MV-4-11 (cell line): ENCODE measurements around the gene MCAM.

Experiments used
- DNase-seq: peaks from one replicate; lab custom pipeline; 2025; lab: John Stamatoyannopoulos, UW

The MCAM gene

DNA sequence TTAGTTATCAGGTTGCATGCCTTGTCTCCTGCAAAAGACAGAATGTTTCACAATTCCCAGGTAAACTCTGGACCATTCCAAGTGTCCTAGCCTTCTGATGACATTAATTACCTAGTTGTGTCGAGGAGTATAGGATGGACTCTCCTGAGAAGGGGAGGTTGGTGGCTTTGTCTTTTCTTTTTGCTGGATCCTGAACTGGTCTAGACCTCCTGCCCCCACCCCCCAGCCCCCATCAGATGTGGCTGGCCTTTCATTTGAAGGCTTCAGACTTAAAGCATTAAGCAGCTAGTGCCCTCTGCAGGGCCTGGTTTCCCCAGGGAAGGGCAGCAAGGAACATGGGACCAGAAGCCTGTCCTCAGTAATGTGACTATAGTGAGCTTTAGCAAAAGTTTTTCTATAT is 9.7 kb downstream of the MCAM start:
- DNase-seq: no peak

DNA sequence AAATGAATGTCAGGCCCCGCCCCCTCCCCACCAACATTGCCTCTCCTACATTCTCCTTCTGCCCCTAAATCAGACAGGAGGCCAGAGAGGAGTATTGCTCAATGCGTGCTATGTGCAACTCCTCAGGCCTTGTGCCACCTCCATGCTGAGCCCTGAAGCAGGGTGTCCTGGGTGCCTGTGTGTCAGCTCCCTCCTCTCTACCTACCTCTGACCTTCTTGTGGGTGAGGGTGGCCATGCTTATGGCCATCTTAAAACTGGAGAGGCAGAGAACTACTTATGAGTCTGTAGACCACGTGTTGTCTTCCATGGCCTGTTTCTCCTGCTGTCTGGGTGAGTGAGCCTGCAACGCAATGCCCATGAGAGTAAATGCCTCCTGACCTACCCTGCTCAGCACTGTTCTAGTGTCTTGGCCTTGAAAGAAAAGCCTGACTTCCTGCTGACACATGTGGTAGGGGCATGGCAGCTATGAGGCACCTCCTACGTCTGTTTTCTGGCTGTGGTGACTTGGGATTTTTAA is 10.5 kb downstream of the MCAM start:
- DNase-seq: peak; percentile 61

DNA sequence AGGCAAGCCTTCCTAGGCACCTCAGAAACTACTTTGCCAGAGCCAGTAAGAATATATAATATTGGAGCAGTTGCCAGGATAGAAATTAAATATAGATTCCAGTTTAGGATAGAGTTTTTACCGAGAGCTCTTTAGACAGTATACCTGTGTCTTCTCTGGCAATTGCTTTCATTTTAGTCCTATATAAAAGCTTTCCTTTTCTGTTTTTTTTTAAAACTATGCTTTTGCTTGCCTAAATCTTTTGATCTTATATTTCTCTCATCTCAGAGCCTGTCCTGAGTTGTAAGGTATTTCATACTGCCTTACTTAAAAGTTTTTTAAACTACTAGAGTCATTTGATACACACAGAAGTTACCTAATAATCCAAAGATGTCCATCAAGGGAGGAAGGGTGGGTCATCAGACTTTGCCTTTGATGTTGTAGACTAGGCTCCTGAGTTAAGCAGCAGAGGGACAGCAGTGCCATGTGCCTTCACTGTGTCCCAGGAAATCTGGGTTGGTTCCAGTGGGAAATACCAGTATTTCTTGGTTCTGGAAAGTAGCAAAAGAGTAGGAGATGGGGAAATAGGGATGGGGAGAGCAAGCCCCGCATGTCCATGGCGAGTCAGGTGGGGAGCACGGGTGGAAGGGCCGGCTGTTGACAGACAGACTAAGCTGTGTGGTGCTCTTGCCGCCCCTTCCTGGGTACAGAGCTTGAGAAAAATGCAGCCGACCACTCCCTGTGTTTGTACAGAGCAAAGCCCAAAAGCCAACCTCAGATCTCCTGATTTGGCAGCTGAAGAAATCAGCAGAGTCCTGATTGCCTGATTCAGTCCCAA is 11.2 kb downstream of the MCAM start:
- no peak for DNase-seq

DNA sequence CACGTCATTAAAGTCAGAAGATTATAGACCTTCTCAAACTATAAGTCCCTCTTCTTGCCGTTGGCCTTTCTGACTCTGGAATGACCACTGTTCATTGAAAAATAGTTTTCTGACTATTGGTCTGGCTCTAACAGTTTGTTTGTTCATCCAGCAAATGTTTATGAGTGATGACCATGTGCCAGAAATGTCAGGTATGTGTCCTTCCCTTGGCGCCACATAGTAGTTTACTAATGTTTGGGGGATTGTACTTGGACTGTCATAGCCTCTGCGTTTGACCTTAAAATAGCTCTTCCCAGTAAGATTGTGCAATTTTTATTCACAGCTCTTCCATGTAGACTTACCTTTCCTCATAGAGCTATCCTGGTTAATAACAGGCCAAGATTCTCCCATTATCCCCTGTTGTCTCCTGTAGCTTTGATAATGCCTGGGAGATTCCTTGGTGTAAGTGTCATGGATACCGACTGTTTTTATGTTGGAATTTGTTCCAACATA is 13.7 kb downstream of the MCAM start:
- no peak for DNase-seq

DNA sequence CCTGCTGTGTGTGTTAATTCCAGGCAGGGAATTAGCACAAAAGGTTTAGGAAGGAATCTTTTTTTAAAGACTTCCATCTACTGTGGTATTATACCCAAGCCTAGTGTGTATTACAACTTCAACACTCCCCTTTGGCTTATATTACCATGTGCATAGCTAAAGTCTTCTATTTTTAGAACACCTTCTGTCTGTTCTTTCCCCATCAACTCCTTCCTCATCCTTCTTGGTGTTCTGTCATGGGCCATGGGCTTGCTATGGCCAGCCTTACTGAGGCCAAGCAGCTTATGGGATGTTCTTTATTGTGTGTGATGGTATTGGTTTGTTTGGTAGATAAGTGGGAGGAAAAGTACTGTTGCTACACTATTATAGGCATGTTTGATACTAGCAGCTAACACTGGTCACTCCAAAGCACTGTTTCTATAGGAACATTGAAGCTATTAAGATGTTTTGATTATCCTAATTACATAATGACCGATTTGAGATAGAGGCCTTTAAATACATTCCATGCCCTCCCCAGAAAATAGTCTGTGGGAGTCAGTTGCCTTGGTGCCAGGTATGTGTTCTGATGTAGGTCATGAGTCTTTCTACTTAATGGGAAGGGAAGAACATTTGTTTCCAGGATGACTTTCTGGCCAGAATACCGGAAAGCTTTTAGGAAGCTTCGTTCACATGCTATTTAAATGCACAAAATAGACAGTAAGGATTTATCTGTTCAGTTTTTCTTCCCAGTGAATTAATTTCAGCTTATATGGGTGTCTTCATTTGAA is 16.5 kb downstream of the MCAM start:
- DNase-seq: no peak

DNA sequence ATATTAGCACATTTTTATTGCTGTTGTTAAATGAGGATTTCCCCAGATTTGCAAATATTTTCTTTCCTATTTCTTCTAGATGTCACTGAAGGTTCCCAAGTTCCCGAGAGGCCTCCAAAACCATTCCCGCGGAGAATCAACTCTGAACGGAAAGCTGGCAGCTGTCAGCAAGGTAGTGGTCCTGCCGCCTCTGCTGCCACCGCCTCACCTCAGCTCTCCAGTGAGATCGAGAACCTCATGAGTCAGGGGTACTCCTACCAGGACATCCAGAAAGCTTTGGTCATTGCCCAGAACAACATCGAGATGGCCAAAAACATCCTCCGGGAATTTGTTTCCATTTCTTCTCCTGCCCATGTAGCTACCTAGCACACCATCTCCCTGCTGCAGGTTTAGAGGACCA is 17.5 kb downstream of the MCAM start:
- DNase-seq: no peak

DNA sequence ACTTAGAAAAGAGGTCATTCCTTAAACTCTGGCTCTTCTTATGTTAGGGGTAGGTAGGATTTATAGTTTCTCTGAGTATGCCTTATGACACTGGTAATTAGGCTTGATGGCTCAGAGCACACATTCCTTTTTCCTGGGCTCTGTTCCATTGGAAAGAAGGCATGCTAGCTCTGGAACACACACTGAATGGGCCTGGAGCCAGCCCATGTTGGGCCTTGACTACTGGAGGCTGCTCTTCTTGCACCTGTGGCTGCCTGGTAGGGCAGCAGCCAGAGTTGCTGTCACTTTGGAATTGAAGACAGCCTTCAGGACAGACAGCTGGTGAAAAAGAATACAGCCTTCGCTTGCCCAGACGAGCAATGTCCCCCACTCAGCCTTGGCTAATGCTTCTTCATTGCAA is 18.2 kb downstream of the MCAM start:
- no peak for DNase-seq

DNA sequence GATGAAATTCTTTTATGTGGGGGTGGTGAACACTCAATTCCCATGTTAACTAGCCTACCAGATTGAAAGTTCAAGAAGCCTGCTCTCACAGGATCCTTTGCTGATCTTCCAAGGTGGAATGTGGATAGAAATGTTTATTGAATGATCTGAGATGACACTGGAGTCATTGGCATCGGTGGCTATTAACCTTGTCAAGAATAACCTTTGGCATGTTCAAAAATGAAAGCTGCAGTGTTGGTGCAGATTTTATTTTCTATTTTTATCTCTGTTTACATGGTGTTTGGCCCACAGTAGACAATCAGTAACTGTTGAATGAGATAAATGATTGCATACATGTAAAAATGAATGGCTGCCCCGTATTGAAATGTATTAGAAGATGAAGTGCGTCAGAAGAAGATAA is 19.0 kb downstream of the MCAM start:
- no peak for DNase-seq

DNA sequence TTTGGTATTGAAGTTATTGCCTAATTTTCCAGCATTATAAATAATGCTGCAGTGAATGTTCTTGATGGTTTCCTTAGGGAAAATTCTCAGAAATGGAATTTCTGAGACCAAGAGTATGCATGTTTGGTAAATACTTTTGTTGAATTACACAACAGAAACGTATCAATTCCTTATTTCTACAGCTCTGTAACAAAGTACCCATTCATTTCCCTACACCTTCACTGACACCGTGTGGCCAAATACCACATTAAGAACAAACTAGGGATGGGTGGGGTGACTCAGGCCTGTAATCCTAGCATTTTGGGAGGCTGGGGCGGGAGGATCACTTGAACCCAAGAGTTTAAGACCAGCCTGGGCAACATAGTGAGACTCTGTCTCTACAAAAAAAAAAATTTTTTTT is 21.8 kb downstream of the MCAM start:
- peak; percentile 27 for DNase-seq

DNA sequence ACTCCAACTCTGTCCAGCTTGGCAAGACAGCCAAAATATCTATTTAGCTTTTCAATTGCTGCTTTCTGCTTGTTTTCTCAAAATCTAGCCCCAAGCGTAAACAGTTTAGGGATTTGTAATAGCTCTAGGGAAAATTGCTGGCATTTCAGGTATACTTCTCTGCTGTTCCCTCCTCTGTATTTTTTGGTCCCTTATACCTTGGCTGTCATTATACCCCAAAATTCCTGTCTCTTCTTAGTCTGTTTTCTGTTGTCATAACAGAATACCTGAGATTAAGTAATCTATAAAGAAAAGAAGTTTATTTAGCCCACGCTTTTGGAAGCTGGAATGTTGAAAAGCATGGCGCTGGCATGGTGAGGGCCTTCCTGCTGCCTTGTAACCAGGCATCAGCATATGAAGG is 23.5 kb downstream of the MCAM start:
- DNase-seq: no peak

DNA sequence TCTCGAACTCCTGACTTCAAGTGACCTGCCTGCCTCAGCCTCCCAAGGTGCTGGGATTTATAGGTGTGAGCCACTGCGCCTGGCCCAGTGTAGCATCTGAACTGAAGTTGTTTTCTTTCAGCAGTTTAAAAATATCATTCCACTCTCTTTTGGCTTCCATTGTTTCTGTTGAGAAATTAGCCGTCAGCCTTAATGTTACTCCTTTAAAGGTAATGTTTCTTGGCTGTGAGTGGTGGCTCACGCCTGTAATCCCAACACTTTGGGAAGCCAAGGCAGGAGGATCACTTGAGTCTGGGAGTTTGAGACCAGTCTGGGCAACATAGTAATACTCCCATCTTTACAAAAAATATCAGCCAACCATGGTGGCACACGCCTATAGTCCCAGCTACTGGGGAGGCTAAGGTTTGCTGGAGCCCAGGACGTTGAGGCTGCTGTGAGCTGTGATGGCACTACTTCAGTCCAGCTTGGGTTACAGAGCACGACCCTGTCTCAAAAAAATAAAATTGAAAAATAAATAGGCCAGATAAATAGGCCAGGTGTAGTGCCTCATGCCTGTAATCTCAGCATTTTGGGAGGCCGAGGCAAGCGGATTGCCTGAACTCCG is 25.9 kb downstream of the MCAM start:
- no peak for DNase-seq

DNA sequence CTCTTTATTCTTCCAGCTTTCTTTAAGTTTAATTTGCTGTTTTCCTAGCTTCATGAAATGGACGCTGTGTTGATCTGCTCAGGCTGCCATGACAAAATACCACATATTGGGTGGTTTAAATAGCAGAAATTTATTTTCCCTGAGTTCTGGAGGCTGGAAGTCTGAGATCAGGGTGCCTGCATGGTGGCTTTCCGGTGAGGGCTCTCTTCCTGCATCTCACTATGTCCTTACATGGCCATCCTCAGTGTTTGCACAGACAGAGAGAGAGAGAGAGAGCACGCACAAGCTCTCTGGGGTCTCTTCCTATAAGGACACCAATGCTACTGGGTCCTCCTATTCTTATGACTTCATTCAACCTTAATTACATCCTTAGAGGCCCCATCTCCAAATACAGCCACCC is 28.7 kb downstream of the MCAM start:
- no peak for DNase-seq

DNA sequence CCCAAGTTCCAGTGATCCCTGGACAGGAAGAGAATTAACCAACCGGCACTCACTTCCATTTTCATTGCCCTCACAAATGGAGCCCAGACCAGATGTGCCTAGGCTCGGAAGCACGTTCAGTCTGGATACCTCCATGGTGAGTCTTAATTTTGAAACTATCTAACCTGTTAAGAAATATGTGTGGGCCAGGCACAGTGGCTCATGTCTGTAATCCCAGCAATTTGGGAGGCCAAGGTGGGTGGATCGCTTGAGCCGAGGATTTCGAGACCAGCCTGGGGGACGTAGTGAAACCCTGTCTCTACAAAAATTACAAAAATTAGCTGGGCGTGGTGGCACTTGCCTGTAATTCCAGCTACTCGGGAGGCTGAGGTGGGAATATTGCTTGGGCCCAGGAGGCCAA is 31.5 kb downstream of the MCAM start:
- DNase-seq: no peak

DNA sequence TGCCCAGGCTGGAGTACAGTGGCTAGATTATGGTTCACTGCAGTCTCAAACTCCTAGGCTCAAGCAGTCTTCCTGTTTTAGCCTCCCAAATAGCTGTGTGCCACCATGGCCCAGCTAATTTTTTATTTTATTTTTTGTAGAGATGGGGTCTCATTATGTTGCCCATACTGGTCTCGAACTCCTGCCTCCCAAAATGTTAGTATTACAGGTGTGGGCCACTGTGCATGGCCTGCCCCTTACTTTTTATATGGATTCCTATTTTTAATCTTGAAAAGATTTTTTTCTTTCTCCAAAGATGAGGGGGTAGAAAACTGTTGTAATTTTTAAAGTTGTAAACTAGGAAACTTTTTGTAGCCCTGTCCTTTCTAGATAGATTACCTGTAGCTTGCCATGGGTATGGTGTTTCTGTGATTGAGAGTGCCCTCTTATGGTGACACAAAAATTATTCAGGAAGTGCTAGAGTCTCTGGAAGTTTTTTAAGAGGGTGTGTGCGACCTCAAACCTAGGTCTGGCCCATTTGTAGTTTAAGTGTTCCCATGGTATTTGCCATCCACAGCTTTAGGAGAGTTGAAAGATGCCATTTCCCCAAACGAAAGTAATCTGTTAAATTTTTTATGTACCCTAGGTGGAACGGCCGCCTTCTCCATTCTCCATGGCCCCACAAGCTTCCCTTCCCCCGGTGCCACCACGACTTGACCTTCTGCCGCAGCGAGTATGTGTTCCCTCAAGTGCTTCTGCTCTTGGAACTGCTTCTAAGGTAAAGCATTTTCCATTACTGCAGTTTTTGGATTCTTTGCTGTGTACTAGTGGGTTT is 32.4 kb downstream of the MCAM start:
- peak; percentile 55 for DNase-seq

DNA sequence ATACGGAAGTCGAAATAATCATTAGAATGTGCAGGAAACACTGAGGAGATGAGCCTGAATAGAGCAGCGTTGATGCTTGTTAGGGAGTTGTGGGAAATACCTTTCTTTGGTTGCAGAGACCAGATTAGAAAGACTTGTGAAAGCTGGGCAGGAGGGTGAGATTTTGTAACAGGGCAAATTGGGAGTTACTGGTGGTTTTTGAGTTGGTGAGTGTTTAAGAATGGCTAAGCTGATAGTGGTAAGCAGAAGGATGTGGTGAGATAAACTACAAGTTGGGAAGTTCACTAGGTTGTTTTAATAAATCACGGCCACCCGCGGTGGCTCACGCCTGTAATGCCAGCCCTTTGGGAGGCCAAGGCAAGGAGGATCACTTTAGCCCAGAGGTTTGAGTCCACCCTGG is 34.4 kb downstream of the MCAM start:
- peak; percentile 80 for DNase-seq

DNA sequence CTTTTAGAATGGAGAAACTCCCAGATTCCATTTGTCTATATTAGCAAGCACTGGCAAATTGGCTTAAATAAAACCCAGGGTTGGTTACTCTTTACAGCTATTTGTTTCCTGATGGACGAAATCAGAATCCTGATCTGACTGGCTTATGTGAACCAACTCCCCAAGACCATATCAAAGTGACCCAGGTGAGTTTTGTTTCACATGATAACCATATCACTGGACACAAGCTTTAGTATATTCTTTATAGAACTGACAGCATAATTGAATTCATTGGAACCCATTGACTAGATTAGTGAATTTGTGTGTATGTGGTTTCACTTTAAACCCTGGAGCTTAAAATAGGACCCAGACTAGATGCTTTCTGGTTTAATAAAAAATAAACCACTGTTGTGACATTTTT is 39.3 kb downstream of the MCAM start:
- DNase-seq: no peak

DNA sequence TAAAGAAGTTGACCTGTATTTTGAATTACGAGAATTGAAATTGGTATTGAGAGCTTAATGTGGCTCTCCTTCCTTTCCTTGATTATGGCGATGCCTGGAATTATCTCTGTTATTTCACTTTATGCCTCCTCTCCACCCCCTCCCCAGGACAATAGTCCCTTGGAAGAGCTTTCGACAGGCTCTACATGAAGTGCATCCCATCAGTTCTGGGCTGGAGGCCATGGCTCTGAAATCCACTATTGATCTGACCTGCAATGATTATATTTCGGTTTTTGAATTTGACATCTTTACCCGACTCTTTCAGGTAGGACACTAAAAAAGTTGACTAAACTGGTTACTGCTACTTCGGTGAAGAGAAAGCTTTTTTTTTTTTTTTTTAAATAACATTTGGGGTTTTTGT is 43.2 kb downstream of the MCAM start:
- no peak for DNase-seq

DNA sequence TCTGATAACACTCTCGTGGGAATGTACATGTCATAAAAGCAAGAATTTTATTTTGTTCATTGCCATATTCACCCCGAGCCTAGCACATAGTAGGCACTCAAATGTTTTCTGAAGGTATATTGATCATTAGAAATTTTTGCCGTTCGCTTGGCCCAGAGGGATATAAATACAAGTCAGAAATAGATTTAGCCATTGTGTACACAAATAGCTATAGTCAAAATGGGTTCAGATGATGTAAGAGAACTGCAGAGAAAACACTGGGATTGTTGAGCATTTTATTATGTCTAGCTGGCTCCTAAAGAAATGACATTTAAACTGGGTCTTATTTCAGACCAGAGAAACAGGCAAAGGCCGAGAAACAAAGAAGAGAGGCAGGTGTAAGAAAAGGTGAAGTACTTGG is 49.3 kb downstream of the MCAM start:
- no peak for DNase-seq

DNA sequence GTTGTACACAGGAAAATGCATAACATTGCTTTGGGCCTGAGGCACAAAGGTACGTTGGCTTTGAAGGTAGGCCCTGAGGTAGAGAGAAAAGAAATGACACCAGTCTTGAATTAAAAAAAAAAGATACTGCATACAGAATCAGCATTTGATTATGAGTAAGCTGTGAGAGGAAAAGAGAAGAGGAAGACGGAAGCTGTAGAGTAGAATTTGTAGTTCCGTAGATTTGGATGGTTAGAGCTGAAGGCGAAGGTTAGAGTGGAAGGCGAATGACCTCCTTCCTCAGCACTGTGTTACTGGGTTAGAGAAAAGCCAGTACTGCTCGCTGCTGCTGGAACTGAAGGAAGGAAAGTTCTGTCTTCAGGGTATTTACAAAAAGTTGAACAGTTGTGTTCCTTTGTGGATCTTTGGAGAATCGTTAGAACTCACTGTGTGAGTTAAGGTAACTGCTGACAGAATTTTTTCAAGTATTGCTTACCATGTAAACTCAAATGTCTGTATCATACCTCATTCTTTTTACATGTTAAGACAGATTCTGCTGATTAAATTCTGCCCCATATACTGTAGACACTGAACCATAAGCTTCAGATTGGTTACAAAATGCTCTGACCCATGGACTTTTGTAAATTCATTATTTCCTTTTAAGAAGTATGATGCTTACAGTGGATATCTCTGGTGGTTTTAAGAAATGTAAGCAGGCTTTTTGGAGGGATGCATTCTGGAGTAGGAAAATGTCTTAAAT is 50.2 kb downstream of the MCAM start:
- no peak for DNase-seq

DNA sequence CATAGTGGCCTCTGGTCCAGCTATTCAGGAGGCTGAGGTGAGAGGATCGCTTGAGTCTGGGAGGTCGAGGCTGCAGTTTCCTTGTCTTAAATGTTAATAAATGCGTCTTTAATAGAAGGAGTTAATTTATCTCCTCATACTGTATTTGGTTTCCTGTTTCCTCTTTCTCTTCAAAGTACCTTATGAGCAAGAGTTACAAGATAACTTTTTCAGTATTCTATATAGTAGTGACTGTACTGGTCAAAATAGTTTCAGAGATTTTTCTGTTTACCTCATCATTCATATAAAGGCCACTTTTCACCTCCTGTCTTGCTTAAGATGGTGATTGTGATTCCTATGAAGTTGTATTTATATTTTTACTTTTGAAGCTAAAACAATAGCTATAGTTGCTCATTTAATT is 50.9 kb downstream of the MCAM start:
- no peak for DNase-seq

DNA sequence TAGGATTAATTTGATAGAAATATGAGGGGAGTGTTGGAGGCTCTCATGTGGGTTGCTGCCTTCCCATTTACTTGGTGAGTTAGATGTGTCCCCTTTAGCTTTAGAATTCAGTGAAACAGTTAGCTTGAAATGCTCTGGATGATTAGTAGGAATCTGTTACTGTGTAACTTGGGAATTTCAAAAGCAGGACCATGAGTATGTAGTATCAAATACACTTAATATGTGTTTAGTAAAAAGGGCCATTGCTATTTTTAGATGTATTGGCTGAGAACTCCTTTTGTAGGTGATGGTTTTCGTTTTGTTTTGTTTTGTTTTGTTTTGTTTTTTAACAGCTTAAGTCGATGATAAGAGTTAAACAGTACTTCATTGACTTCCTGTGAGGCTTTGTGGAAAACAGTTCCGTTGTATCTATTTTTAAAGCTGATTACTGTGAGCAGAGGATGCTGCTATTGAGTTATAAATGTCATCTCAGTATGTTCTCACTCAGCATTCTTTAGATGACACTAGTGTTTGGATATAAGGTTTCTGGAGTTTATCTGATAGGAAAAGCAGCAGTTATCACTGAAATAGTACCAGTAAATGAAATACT is 53.5 kb downstream of the MCAM start:
- peak; percentile 27 for DNase-seq
